Activated naive CD4-positive, alpha-beta T cell treated with anti-CD3 and anti-CD28 coated beads, Interleukin-2, amount 50 U/mL, for 24 hours (primary cell): ENCODE results near the gene RIPK1.
"Not testable (repeated sequence)": the region's sequence is repeated elsewhere in the genome, so short reads cannot be mapped to it uniquely, and the experiment has no call there.

Experiments used
- H3K27ac Mint-ChIP-seq: one replicate; pipeline ENCODE4 v1.8.0; 2021; ENCODE audit warnings: mild to moderate bottlenecking, mixed read lengths
- H3K27me3 Mint-ChIP-seq: one replicate; pipeline ENCODE4 v1.8.0; 2021; ENCODE audit warnings: mixed read lengths
- H3K36me3 Mint-ChIP-seq: one replicate; pipeline ENCODE4 v1.8.0; 2021; ENCODE audit warnings: mixed read lengths
- H3K4me1 Mint-ChIP-seq: one replicate; pipeline ENCODE4 v1.8.0; 2021; ENCODE audit warnings: mixed read lengths
- H3K4me3 Mint-ChIP-seq: one replicate; pipeline ENCODE4 v1.8.0; 2021; ENCODE audit warnings: mild to moderate bottlenecking, mixed read lengths
- H3K9me3 Mint-ChIP-seq: one replicate; pipeline ENCODE4 v1.8.0; 2021; ENCODE audit warnings: mixed read lengths

The RIPK1 gene

GRCh38 chr6:3061501-3061941, 6.8 kb upstream of the RIPK1 start:
- no peaks in the 10 kb centered on the region for H3K27me3 Mint-ChIP-seq
- no peaks in the 10 kb centered on the region for H3K36me3 Mint-ChIP-seq
- H3K4me3 Mint-ChIP-seq = no peak overlapping the region
- no peaks in the 10 kb centered on the region for H3K9me3 Mint-ChIP-seq
- no peak overlapping the region for H3K27ac Mint-ChIP-seq
- H3K4me1 Mint-ChIP-seq = peaks cover 25% of the 10 kb centered on the region

GRCh38 chr6:3063340-3063732, 5.0 kb upstream of the RIPK1 start:
- H3K27me3 Mint-ChIP-seq, H3K9me3 Mint-ChIP-seq, H3K27ac Mint-ChIP-seq, H3K36me3 Mint-ChIP-seq: not testable (repeated sequence)
- H3K4me3 Mint-ChIP-seq = peak overlapping the region; percentile 81
- peaks cover 37% of the 10 kb centered on the region for H3K4me1 Mint-ChIP-seq

GRCh38 chr6:3063733-3064700, 4.3 kb upstream of the RIPK1 start:
- Mint-ChIP-seq H3K27me3 (no peaks in the 10 kb centered on the region), H3K27ac (peak overlapping the region; percentile 84), H3K9me3 (no peaks in the 10 kb centered on the region), H3K4me3 (peak overlapping the region; percentile 93), H3K36me3 (no peaks in the 10 kb centered on the region), H3K4me1 (peaks cover 33% of the 10 kb centered on the region)

- H3K4me1 Mint-ChIP-seq = peaks cover 79% of the 10 kb centered on the region
- H3K9me3 Mint-ChIP-seq = no peaks in the 10 kb centered on the region
- H3K27ac Mint-ChIP-seq = peak overlapping the region; percentile 11
- H3K27me3 Mint-ChIP-seq = no peaks in the 10 kb centered on the region
- no peak overlapping the region for H3K4me3 Mint-ChIP-seq
- H3K36me3 Mint-ChIP-seq = peaks cover 6% of the 10 kb centered on the region
Measured at GRCh38 chr6:3071568-3071967, 3.3 kb downstream of the RIPK1 start.

- no peak overlapping the region for H3K27ac Mint-ChIP-seq
- no peaks in the 10 kb centered on the region for H3K9me3 Mint-ChIP-seq
- peaks cover 12% of the 10 kb centered on the region for H3K36me3 Mint-ChIP-seq
- peaks cover 75% of the 10 kb centered on the region for H3K4me1 Mint-ChIP-seq
- H3K4me3 Mint-ChIP-seq = no peak overlapping the region
- H3K27me3 Mint-ChIP-seq = no peaks in the 10 kb centered on the region
Measured at GRCh38 chr6:3072798-3073197, 4.5 kb downstream of the RIPK1 start.

GRCh38 chr6:3073382-3073781, 5.1 kb downstream of the RIPK1 start:
- peaks cover 14% of the 10 kb centered on the region for H3K36me3 Mint-ChIP-seq
- peaks cover 75% of the 10 kb centered on the region for H3K4me1 Mint-ChIP-seq
- no peak overlapping the region for H3K4me3 Mint-ChIP-seq
- no peaks in the 10 kb centered on the region for H3K27me3 Mint-ChIP-seq
- H3K9me3 Mint-ChIP-seq = no peaks in the 10 kb centered on the region
- no peak overlapping the region for H3K27ac Mint-ChIP-seq

GRCh38 chr6:3075772-3076113, 7.4 kb downstream of the RIPK1 start:
- Mint-ChIP-seq H3K9me3 (no peaks in the 10 kb centered on the region), H3K36me3 (peaks cover 24% of the 10 kb centered on the region), H3K4me1 (peaks cover 57% of the 10 kb centered on the region), H3K4me3 (peak overlapping the region; percentile 75), H3K27me3 (no peaks in the 10 kb centered on the region), H3K27ac (peak overlapping the region; percentile 86)

GRCh38 chr6:3076320-3076719, 8.0 kb downstream of the RIPK1 start:
- no peaks in the 10 kb centered on the region for H3K9me3 Mint-ChIP-seq
- H3K27ac Mint-ChIP-seq = no peak overlapping the region
- H3K4me3 Mint-ChIP-seq = no peak overlapping the region
- H3K4me1 Mint-ChIP-seq = peaks cover 51% of the 10 kb centered on the region
- no peaks in the 10 kb centered on the region for H3K27me3 Mint-ChIP-seq
- H3K36me3 Mint-ChIP-seq = peaks cover 27% of the 10 kb centered on the region

GRCh38 chr6:3077430-3077829, 9.1 kb downstream of the RIPK1 start:
- Mint-ChIP-seq H3K27ac (no peak overlapping the region), H3K27me3 (no peaks in the 10 kb centered on the region), H3K4me1 (peaks cover 43% of the 10 kb centered on the region), H3K4me3 (no peak overlapping the region), H3K36me3 (peaks cover 30% of the 10 kb centered on the region), H3K9me3 (no peaks in the 10 kb centered on the region)

- peaks cover 31% of the 10 kb centered on the region for H3K4me1 Mint-ChIP-seq
- H3K36me3 Mint-ChIP-seq = peaks cover 37% of the 10 kb centered on the region
- H3K27ac Mint-ChIP-seq, H3K9me3 Mint-ChIP-seq, H3K27me3 Mint-ChIP-seq, H3K4me3 Mint-ChIP-seq: not testable (repeated sequence)
Measured at GRCh38 chr6:3078952-3079351, 10.7 kb downstream of the RIPK1 start.

GRCh38 chr6:3079682-3080081, 11.4 kb downstream of the RIPK1 start:
- H3K27me3 Mint-ChIP-seq = no peaks in the 10 kb centered on the region
- no peaks in the 10 kb centered on the region for H3K9me3 Mint-ChIP-seq
- H3K36me3 Mint-ChIP-seq = peaks cover 39% of the 10 kb centered on the region
- no peak overlapping the region for H3K27ac Mint-ChIP-seq
- no peak overlapping the region for H3K4me3 Mint-ChIP-seq
- H3K4me1 Mint-ChIP-seq = peaks cover 26% of the 10 kb centered on the region

GRCh38 chr6:3081960-3082359, 13.7 kb downstream of the RIPK1 start:
- H3K9me3 Mint-ChIP-seq = no peaks in the 10 kb centered on the region
- no peaks in the 10 kb centered on the region for H3K27me3 Mint-ChIP-seq
- H3K4me1 Mint-ChIP-seq = peaks cover 6% of the 10 kb centered on the region
- no peak overlapping the region for H3K4me3 Mint-ChIP-seq
- H3K27ac Mint-ChIP-seq = no peak overlapping the region
- H3K36me3 Mint-ChIP-seq = peaks cover 42% of the 10 kb centered on the region

GRCh38 chr6:3085074-3085473, 16.8 kb downstream of the RIPK1 start:
- Mint-ChIP-seq H3K27ac (no peak overlapping the region), H3K9me3 (no peaks in the 10 kb centered on the region), H3K4me3 (no peak overlapping the region), H3K4me1 (peaks cover 13% of the 10 kb centered on the region), H3K27me3 (no peaks in the 10 kb centered on the region), H3K36me3 (peaks cover 36% of the 10 kb centered on the region)

- no peaks in the 10 kb centered on the region for H3K27me3 Mint-ChIP-seq
- H3K9me3 Mint-ChIP-seq = no peaks in the 10 kb centered on the region
- H3K4me3 Mint-ChIP-seq = no peak overlapping the region
- peaks cover 13% of the 10 kb centered on the region for H3K4me1 Mint-ChIP-seq
- H3K27ac Mint-ChIP-seq = peak overlapping the region; percentile 72
- H3K36me3 Mint-ChIP-seq = peaks cover 33% of the 10 kb centered on the region
Measured at GRCh38 chr6:3086282-3086946, 18.1 kb downstream of the RIPK1 start.

- no peak overlapping the region for H3K4me3 Mint-ChIP-seq
- no peaks in the 10 kb centered on the region for H3K9me3 Mint-ChIP-seq
- peaks cover 26% of the 10 kb centered on the region for H3K36me3 Mint-ChIP-seq
- H3K27me3 Mint-ChIP-seq = no peaks in the 10 kb centered on the region
- peaks cover 13% of the 10 kb centered on the region for H3K4me1 Mint-ChIP-seq
- H3K27ac Mint-ChIP-seq = peak overlapping the region; percentile 4
Measured at GRCh38 chr6:3088446-3088845, 20.2 kb downstream of the RIPK1 start.

- Mint-ChIP-seq H3K27me3 (no peaks in the 10 kb centered on the region), H3K36me3 (peaks cover 24% of the 10 kb centered on the region), H3K27ac (peak overlapping the region; percentile 12), H3K4me1 (peaks cover 13% of the 10 kb centered on the region), H3K4me3 (no peak overlapping the region), H3K9me3 (no peaks in the 10 kb centered on the region)
Measured at GRCh38 chr6:3088968-3089367, 20.7 kb downstream of the RIPK1 start.
